T1000 (cell line): ENCODE results near the gene FBXL7.

ENCODE experiments used
- DNase-seq: peaks from one replicate; lab custom pipeline; 2025; ENCODE audit warnings: mixed read lengths; lab: John Stamatoyannopoulos, UW

Gene FBXL7

DNA sequence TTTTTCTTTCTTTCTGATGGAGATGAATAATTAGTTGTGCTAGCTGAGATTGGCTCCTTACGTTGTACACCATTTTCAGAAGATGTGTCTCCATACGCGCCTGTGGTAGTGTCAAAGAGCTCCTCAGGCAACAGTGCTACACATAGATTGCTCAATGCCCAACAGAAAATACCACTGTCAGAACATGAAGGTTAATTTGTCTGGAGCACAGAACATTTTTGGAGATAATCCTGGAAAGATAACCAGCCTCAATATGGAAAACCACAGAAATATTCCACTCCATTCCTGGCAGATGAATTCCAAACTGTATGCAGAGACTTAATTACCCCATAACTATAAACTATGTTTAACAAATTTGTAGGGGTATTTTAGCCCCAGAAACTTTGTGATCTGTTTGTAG lies 446.0 kb downstream of the FBXL7 start:
- no peak for DNase-seq

GRCh38 chr5:15948190-15948589 lies 448.2 kb downstream of the FBXL7 start:
- DNase-seq = no peak

GRCh38 chr5:15951126-15951525 lies 451.1 kb downstream of the FBXL7 start:
- DNase-seq = no peak

DNA sequence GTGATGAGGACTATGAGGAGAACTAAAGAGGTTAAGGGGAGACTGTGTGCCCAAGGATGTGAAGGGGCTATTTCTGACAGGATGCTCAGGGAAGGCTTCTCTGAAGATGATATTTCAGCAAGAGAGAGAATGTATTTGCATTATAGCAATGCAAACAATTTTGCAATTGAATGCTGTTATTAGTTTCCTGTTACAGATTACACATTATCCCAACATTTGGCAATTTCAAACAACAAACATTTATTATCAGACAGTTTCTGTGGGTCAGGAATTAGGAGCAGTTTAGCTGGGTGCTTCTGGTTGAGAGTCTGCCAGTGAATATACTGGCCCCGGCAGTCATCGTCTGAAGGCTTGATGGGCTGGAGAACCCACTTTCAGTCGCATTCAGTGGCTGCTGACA lies 451.6 kb downstream of the FBXL7 start:
- no peak for DNase-seq

GRCh38 chr5:15956622-15957021 lies 456.6 kb downstream of the FBXL7 start:
- no peak for DNase-seq

DNA sequence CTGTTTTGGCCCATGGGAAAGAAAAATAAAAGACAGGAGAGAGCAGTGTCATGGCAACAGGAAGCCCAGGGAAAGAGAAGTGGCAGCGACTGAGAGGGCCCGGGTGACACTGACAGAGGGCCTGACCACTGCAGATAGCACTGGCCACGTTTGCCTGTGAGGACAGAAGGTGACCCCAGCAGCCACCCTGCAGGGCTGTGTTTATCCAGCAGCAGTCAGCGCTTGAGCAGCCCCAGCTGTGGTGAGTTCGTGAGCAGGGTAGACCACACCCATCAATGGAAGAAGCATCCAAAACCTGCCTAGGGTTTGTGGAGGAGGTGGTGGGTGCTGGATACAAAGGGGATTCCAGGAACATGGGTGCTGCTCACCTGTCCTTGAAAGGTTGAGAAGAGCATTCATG lies 457.1 kb downstream of the FBXL7 start:
- DNase-seq = no peak

GRCh38 chr5:15959370-15960164 lies 459.6 kb downstream of the FBXL7 start:
- DNase-seq = no peak

- DNase-seq = no peak
Measured at GRCh38 chr5:15966066-15966640, 466.2 kb downstream of the FBXL7 start.

DNA sequence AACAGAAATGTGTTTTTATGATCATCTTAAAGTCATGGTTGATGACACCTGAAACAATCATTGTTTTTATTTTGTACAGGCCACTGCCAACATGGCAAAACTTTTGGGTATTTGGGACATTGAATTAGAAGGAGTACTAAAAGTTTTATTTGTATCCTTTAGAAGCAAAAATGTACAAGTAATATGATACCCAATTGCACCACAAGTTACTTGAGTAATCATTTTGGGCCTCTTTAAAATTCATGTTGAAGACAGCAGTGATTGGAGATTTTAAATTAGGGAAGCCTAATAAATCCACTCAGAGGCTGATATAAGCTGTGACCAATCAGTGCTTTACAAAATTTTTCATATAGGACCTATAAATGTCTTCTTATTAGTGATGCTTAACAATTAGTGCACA lies 466.7 kb downstream of the FBXL7 start:
- DNase-seq = no peak

DNA sequence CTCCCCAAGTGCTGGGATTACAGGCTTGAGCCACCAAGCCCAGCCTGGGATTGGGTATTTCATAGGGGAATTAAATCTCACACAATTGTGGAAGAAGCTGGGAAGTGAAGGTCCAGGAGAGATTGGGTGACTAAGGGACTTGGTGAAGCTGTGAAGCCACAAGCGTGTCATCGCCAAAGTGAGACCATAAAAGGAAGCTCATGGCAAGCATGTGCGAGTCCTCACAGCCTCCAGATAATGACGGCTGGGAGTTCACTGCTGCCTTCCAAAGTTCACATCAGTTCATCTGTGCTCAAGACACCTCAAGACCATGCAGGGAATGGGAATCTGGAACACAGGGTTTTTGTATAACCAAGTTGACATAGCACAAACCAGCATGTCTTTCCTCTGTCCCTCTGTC lies 469.0 kb downstream of the FBXL7 start:
- no peak for DNase-seq

DNA sequence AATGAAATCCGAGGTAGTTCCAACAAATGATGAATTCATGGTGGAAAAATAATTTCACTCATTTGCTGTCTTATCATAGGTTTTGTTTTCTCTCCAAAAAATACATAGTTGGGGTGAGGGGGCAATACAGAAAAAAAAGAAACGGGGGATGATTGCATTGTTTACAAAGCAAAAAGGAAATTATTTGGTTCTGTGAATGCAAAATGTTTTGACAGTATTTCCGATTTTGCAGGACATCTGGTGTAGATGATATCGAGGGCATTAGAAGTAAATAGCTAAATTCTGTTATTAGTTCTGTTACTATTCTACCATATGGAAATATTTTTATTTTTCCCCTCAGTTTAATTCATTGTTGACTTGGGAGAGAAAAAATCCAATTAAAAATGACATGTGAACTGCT lies 477.9 kb downstream of the FBXL7 start:
- DNase-seq = no peak

- DNase-seq = no peak
Measured at GRCh38 chr5:15980835-15981234, 480.9 kb downstream of the FBXL7 start.

- no peak for DNase-seq
Measured at GRCh38 chr5:15983392-15983791, 483.4 kb downstream of the FBXL7 start.
